Body of pancreas (tissue), 4 donors: Measurements from ENCODE around the gene PLLP. TPM values are rescaled to one million over a fixed set of nuclear protein-coding genes. Genes with fewer than 3 reads are reported as not detected.
A peak's percentile ranks its signal among the peaks of the same experiment; 100 is the strongest.

ENCODE experiments used
- ATAC-seq: fragments of 150-250 bp; one replicate; pipeline ENCODE4 v1.9.1; 2016
- DNase-seq, 4 donors: peaks; one replicate each; pipeline ENCODE4 v3.0.0-alpha.2; 2019
- H3K27ac ChIP-seq, 4 donors: fragments of 200-600 bp; sonication (generic); 1 replicate in 3 of 4; 2 replicates in 1 of 4; pipeline versions ENCODE4 v1.5.1 to v1.6.1; 2016 to 2019; ENCODE audit warnings: mild to moderate bottlenecking in 1 of 4, mixed read lengths in 1 of 4, moderate library complexity in 1 of 4
- H3K27me3 ChIP-seq, 2 donors: fragments of 200-600 bp; sonication (generic); one replicate each; pipeline ENCODE4 v1.6.0; 2016; ENCODE audit warnings: mild to moderate bottlenecking in 1 of 2
- H3K36me3 ChIP-seq, 2 donors: fragments of 200-600 bp; sonication (generic); replicated peaks in 1 of 2; 2 replicates each; pipeline ENCODE4 v1.5.1; 2016; ENCODE audit warnings: low read depth in 2 of 2; ENCODE audit not compliant: insufficient read depth in 1 of 2
- H3K4me1 ChIP-seq: fragments of 200-600 bp; sonication (generic); one replicate; pipeline ENCODE4 v1.6.0; 2016
- H3K4me3 ChIP-seq, 2 donors: fragments of 200-600 bp; sonication (generic); 1 replicate in 1 of 2; 2 replicates in 1 of 2; pipeline ENCODE4 v1.5.1; 2016 to 2019
- H3K9me3 ChIP-seq, 3 donors: fragments of 200-600 bp; sonication (generic); 1 replicate in 2 of 3; 2 replicates in 1 of 3; pipeline ENCODE4 v1.5.1; 2016
- POLR2A ChIP-seq, 3 donors: fragments of 450-650 bp; IDR thresholded peaks; one replicate each; pipeline ENCODE4 v1.6.1; 2016; ENCODE audit warnings: antibody characterized with exemption in 3 of 3, mild to moderate bottlenecking in 2 of 3
- WGBS, 2 donors: methylation state at CpG; one replicate each; pipeline ENCODE4 v1.1.5; 2017; 5-methylcytosine and 5-hydroxymethylcytosine counted together
- intact Hi-C: fragments of 100-400 bp; cut with DNase I; formaldehyde crosslinking; loops from one replicate; pipeline ENCODE4 v1.15.1; 2023
- total RNA-seq, 2 donors: library from RNA; depleted of rRNA; stranded (reverse); fragments of >200 nt; gene quantifications; one replicate each; pipeline ENCODE4 v1.1.0, GENCODE V29; 2016
- TF ChIP-seq, protein P1 (sequence below), 7 experiments: fragments of 450-650 bp in 4 of 7; fragments of 200-600 bp in 3 of 7; sonication (generic) in 3 of 7; IDR thresholded peaks; one replicate each; pipeline ENCODE4 v1.5.1; 2016 to 2019; ENCODE audit warnings: antibody characterized with exemption in 7 of 7

PLLP gene
- total RNA-seq, 2 donors from 2014 or later: 32.9 to 43.2 TPM

DNA sequence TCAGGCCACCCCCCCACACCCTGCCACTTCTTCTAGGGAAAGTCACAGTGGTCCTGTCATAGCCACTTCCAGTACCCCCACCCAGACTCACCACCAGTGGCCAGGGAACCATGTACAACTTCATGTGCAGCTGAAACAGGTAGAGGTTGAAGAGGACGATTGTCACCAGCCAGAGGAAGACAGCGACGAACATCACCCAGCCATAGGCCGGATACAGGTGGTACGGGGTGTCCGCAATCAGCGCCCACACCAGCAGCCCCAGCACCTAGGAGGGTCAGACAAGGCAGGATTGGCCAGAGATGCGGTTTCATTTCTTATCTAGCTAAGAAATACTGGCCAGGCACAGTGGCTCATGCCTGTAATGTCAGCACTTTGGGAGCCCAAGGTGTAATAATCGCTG is 22.7 kb downstream of the PLLP start:
- peak in 1 of 4 donors; percentile 7 for DNase-seq
- intact Hi-C loops: no loop called here
- Histone ChIP-seq H3K4me1 (peaks cover 43% of the 10 kb centered on the region), H3K36me3 (peaks cover under 1 to 5% of the 10 kb centered on the region in 2 donors), H3K27me3 (no peaks in the 10 kb centered on the region), H3K27ac (no peak overlapping the region), H3K4me3 (no peak overlapping the region), H3K9me3 (no peaks in the 10 kb centered on the region)
- no peak for ATAC-seq
- no peak for TF ChIP-seq POLR2A (IDR thresholded peaks at IDR 0.05)
- TF ChIP-seq, protein P1, sequence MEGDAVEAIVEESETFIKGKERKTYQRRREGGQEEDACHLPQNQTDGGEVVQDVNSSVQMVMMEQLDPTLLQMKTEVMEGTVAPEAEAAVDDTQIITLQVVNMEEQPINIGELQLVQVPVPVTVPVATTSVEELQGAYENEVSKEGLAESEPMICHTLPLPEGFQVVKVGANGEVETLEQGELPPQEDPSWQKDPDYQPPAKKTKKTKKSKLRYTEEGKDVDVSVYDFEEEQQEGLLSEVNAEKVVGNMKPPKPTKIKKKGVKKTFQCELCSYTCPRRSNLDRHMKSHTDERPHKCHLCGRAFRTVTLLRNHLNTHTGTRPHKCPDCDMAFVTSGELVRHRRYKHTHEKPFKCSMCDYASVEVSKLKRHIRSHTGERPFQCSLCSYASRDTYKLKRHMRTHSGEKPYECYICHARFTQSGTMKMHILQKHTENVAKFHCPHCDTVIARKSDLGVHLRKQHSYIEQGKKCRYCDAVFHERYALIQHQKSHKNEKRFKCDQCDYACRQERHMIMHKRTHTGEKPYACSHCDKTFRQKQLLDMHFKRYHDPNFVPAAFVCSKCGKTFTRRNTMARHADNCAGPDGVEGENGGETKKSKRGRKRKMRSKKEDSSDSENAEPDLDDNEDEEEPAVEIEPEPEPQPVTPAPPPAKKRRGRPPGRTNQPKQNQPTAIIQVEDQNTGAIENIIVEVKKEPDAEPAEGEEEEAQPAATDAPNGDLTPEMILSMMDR (IDR thresholded peaks at IDR 0.05): no peak
- WGBS, 2 donors: 99% methylated on average over 9 of the region's 9 CpGs; no CpG with 5 or more reads in 1 of the 2 donors

DNA sequence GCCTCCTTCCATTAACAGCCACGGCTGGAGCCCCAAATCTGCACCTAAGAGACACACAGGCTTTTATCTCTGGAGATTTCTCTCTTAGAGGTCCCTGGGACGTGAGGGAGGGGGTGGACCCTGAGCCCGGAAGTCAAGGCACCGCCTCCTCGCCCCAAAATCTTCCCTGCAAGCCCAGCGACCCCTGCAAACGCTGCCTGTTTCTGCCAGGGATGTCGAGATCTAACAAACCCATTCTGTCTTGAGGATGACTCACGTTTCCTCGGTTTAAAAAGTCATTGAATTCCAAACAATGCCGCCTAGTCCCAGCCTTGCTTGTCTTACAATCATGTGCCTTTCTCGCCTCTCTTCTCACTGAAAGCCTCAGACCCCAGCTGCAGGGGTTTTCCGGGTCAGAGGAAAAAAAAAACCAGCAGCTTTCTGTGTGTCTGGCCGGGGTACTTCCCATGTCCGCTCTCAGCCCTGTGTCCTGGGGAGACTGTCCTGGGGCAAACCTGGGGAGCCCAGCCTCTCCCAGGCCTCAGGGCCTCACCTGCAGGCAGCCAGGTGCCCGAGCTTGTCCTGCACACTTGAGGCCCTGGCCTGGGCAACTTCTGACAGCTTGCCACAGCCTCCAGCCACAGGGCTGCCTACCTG is 24.1 kb downstream of the PLLP start:
- no peak overlapping the region for H3K4me3 ChIP-seq
- H3K27ac ChIP-seq: no peak overlapping the region
- TF ChIP-seq, protein P1 (IDR thresholded peaks at IDR 0.05): no peak
- no peak for TF ChIP-seq POLR2A (IDR thresholded peaks at IDR 0.05)
- no peaks in the 10 kb centered on the region for H3K9me3 ChIP-seq
- intact Hi-C loops: no loop called here
- peaks cover 29% of the 10 kb centered on the region for H3K4me1 ChIP-seq
- H3K36me3 ChIP-seq: peaks cover 4 to 12% of the 10 kb centered on the region in 2 donors
- peak in 2 of 4 donors; percentile 3 to 8 for DNase-seq
- no peak for ATAC-seq
- 69 to 75% methylated on average over 14 to 16 of the region's 16 CpGs for WGBS, 2 donors
- no peaks in the 10 kb centered on the region for H3K27me3 ChIP-seq

DNA sequence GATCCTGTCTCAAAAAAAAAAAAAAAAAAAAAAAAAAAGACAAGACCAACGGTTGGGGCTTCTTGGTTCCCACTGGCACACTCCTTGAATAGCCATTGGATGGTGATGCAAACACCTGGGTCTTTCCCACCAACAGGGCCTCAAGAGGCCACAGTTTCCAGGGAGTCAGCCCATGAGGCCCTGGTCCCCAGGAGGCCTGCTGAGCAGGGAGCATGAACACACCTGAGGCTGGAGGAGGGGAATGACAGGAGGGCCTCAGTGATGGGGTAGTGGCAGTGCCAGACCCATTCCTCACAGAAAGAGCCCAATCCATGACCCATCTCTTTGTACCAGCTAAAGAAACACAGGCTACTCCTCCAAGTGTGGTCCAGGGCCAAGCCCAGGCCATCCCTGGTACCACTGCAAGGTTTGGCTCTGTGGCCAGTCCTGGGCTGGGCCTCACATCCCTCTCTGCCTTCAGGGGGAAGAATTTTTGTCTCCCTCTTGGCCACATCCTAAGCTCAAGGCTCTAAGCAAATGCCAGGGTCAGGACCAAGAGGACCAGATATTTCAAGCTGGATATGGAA is 25.5 kb downstream of the PLLP start:
- peaks cover 4 to 12% of the 10 kb centered on the region in 2 donors for H3K36me3 ChIP-seq
- peaks cover 19% of the 10 kb centered on the region for H3K4me1 ChIP-seq
- DNase-seq (peak in 1 of 4 donors; percentile 8), ATAC-seq (no peak)
- WGBS, 2 donors: 33 to 53% methylated on average over 1 of the region's 1 CpG
- TF ChIP-seq, protein P1 (IDR thresholded peaks at IDR 0.05): no peak
- no peak for TF ChIP-seq POLR2A (IDR thresholded peaks at IDR 0.05)
- H3K4me3 ChIP-seq: no peak overlapping the region
- H3K27me3 ChIP-seq: no peaks in the 10 kb centered on the region
- H3K9me3 ChIP-seq: no peaks in the 10 kb centered on the region
- intact Hi-C loops: no loop called here
- no peak overlapping the region for H3K27ac ChIP-seq

DNA sequence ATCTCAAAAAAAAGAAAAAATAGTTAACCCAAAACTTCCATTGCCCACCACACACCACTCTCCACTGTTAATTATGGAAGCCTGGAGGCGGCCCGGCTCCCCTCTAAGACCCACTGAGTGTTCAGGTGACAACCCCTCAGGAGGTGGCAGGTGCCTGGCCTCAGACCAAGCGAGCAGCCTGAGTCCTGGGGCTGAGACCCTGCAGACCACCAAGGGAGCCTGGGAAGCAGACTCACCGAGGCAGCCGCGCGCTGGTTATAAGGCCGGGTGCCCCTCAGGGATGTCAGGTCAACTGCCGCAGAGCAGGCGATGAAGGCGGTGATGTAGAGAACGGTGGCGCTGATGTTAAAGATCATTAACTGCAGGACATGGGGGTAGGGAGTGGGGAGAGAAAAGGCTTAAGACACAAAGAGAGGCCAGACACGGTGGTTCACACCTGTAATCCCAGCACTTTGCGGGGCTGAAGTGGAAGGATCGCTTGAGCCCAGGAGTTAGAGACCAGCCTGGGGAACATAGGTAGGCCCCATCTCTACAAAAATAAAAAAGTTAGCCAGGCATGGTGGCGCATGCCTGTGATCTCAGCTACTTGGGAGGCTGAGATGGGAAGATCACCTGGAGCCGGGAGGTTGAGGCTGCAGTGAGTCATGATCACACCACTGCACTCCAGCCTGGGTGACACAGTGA is 26.1 kb downstream of the PLLP start:
- Histone ChIP-seq H3K27ac (no peak overlapping the region), H3K27me3 (no peaks in the 10 kb centered on the region), H3K4me3 (no peak overlapping the region), H3K36me3 (peaks cover 4 to 12% of the 10 kb centered on the region in 2 donors), H3K9me3 (no peaks in the 10 kb centered on the region), H3K4me1 (peaks cover 19% of the 10 kb centered on the region)
- 94 to 98% methylated on average over 18 of the region's 18 CpGs for WGBS, 2 donors
- ATAC-seq (no peak), DNase-seq (peak in 2 of 4 donors; percentile 10)
- intact Hi-C loops: no loop called here
- TF ChIP-seq, protein P1 (IDR thresholded peaks at IDR 0.05): no peak
- no peak for TF ChIP-seq POLR2A (IDR thresholded peaks at IDR 0.05)
